Measurements from ENCODE around the gene SLC39A2.

DNA sequence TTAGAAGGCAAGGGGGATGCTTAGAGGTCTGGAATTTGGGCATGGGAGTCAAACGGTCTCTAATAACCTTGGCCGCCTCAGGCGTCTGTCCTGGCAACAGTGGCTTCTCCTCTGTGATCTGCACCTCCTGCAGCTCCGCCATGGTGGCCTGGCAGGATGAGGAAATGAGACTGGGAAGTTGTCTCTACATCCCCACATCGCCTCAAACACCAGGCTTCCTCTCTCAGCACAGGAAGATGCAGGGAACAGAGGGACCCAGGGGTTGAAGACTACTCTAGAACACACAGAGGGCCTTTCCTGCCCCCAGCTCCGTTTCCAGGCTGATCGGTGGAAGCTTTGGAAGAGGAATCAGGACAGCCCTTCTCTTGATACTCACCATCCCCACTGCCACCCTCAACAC, 24.1 kb downstream of the SLC39A2 start:
- TF ChIP-seq, protein P1, sequence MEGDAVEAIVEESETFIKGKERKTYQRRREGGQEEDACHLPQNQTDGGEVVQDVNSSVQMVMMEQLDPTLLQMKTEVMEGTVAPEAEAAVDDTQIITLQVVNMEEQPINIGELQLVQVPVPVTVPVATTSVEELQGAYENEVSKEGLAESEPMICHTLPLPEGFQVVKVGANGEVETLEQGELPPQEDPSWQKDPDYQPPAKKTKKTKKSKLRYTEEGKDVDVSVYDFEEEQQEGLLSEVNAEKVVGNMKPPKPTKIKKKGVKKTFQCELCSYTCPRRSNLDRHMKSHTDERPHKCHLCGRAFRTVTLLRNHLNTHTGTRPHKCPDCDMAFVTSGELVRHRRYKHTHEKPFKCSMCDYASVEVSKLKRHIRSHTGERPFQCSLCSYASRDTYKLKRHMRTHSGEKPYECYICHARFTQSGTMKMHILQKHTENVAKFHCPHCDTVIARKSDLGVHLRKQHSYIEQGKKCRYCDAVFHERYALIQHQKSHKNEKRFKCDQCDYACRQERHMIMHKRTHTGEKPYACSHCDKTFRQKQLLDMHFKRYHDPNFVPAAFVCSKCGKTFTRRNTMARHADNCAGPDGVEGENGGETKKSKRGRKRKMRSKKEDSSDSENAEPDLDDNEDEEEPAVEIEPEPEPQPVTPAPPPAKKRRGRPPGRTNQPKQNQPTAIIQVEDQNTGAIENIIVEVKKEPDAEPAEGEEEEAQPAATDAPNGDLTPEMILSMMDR (IDR thresholded peaks at IDR 0.05), result no peak
- no peak for TF ChIP-seq GABPA (IDR thresholded peaks at IDR 0.05; ENCODE audit: low read depth)
- no peak for TF ChIP-seq EP300 (IDR thresholded peaks at IDR 0.05; ENCODE audit: borderline replicate concordance in 1 of 2, low read depth in 1 of 2, low read length in 1 of 2)
- TF ChIP-seq, protein P2, sequence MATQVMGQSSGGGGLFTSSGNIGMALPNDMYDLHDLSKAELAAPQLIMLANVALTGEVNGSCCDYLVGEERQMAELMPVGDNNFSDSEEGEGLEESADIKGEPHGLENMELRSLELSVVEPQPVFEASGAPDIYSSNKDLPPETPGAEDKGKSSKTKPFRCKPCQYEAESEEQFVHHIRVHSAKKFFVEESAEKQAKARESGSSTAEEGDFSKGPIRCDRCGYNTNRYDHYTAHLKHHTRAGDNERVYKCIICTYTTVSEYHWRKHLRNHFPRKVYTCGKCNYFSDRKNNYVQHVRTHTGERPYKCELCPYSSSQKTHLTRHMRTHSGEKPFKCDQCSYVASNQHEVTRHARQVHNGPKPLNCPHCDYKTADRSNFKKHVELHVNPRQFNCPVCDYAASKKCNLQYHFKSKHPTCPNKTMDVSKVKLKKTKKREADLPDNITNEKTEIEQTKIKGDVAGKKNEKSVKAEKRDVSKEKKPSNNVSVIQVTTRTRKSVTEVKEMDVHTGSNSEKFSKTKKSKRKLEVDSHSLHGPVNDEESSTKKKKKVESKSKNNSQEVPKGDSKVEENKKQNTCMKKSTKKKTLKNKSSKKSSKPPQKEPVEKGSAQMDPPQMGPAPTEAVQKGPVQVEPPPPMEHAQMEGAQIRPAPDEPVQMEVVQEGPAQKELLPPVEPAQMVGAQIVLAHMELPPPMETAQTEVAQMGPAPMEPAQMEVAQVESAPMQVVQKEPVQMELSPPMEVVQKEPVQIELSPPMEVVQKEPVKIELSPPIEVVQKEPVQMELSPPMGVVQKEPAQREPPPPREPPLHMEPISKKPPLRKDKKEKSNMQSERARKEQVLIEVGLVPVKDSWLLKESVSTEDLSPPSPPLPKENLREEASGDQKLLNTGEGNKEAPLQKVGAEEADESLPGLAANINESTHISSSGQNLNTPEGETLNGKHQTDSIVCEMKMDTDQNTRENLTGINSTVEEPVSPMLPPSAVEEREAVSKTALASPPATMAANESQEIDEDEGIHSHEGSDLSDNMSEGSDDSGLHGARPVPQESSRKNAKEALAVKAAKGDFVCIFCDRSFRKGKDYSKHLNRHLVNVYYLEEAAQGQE (IDR thresholded peaks at IDR 0.05; ENCODE audit: low read depth, low read length), result no peak
- TF ChIP-seq, protein P3, sequence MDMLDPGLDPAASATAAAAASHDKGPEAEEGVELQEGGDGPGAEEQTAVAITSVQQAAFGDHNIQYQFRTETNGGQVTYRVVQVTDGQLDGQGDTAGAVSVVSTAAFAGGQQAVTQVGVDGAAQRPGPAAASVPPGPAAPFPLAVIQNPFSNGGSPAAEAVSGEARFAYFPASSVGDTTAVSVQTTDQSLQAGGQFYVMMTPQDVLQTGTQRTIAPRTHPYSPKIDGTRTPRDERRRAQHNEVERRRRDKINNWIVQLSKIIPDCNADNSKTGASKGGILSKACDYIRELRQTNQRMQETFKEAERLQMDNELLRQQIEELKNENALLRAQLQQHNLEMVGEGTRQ (IDR thresholded peaks at IDR 0.05; ENCODE audit: borderline replicate concordance, low read depth, low read length), result no peak
- no peak for TF ChIP-seq TAF1 (IDR thresholded peaks at IDR 0.05; ENCODE audit: borderline replicate concordance, low read depth, low read length)
- no peak for TF ChIP-seq POLR2AphosphoS5 (IDR thresholded peaks at IDR 0.05; ENCODE audit: low read depth, low read length)
- no peak for TF ChIP-seq SIN3A (IDR thresholded peaks at IDR 0.05; ENCODE audit: borderline replicate concordance, low read depth, low read length)
- no peak for TF ChIP-seq NRF1 (IDR thresholded peaks at IDR 0.05; ENCODE audit: low read depth, low read length)
- no peak for TF ChIP-seq RFX5 (IDR thresholded peaks at IDR 0.05; ENCODE audit: low read length)
- no peak for TF ChIP-seq MXI1 (IDR thresholded peaks at IDR 0.05; ENCODE audit: low read depth, low read length)

Measured in SK-N-SH (cell line).